Measurements from ENCODE around the gene MLLT10. TPM values are rescaled to one million over a fixed set of nuclear protein-coding genes. Genes with fewer than 3 reads are reported as not detected.

The MLLT10 gene
- total and polyA plus RNA-seq, 9 of the 15 experiments (the other 6 are each of a cell fraction or from before 2014, with no cell fraction given), result 18.8 to 81.4 (median 64.2) TPM

DNA sequence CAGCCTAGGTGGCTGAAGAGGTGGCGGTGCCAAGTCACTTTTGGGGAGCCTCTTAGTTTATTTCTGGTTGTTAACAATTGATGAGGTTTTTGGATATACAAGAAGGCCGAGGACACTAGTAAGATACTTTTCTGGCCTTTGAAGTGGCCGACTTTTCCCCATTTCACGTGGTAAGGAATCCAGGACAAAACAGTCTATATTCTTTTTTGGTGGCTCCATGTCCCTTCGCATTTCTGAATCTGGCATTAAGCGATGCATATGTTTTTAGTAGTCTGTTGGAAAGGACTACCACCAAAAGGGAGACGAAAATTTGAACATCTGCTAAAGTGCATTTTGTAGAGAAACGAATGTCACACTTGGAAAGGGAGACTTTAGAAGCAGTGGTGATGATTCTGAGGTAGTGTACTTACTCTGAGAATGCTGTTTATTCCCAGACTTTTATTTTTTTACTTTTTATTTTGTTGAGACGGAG, 1.5 kb downstream of the MLLT10 start:
- intact Hi-C loops (cut with micrococcal nuclease) (no loop called here), in situ Hi-C loops (cut with MboI) (no loop called here)
- Histone ChIP-seq H3K79me2 (ENCODE audit: control insufficient read depth, insufficient read depth, low read length) (peaks cover 68% of the 10 kb centered on the region), H3K9me1 (ENCODE audit: control insufficient read depth, insufficient read depth, low read length) (no peaks in the 10 kb centered on the region), H3K4me2 (ENCODE audit: insufficient read depth, low read length) (peak overlapping the region; percentile 76), H4K20me1 (replicated peaks; ENCODE audit: control insufficient read depth, insufficient read depth, low read length) (no peaks in the 10 kb centered on the region), H2AFZ (ENCODE audit: low read depth, low read length) (peak overlapping the region; percentile 63), H3K27ac (ENCODE audit: extremely low read depth, low read depth, low read length) (peak overlapping the region; percentile 80), H3K9ac (ENCODE audit: insufficient read depth in 1 of 2, low read depth in 2 of 2, low read length in 2 of 2) (peak overlapping the region; percentile 69 to 91), H3K27me3 (ENCODE audit: control insufficient read depth in 2 of 2, insufficient read depth in 2 of 2, low read length in 2 of 2) (no peaks in the 10 kb centered on the region), H3K4me1 (replicated peaks in 1 of 2; ENCODE audit: control insufficient read depth in 2 of 2, insufficient read depth in 2 of 2, low read length in 2 of 2) (peaks cover 8 to 11% of the 10 kb centered on the region in 2 experiments; a peak in 4 of 5 replicates), H3K36me3 (ENCODE audit: control insufficient read depth, insufficient read depth, low read length) (peaks cover 49% of the 10 kb centered on the region), H3K9me3 (replicated peaks; ENCODE audit: control insufficient read depth, insufficient read depth, low read depth, low read length) (no peaks in the 10 kb centered on the region), H3K4me3 (peak overlapping the region; percentile 60)
- no peak for ATAC-seq
- TSS peak; percentile 56 for BruUV-seq (replicated peaks)
- POLR2A ChIA-PET, result interaction anchor here (1.8 to 2.8 kb wide), 2 partner anchors 14 to 25 kb away, joined by 7 to 10 read pairs; no protein-coding TSS in a partner anchor
- no peak for DNase-seq (ENCODE audit: extremely low read depth in 1 of 4, low spot score in 3 of 4)
- CTCF ChIA-PET (ENCODE audit: low intra/inter-chr PET ratio), result no interaction called here
- 6% methylated on average over 9 of the region's 9 CpGs for WGBS (ENCODE audit: insufficient coverage, low coverage, missing lambda C conversion rate)
- no peak for FAIRE-seq
- TF ChIP-seq RCOR1 (IDR thresholded peaks at IDR 0.05; ENCODE audit: borderline replicate concordance in 1 of 2, low read depth in 2 of 2, low read length in 2 of 2), result no peak
- TF ChIP-seq MEF2A (IDR thresholded peaks at IDR 0.05; ENCODE audit: control insufficient read depth, low read depth, low read length), result no peak
- no peak for TF ChIP-seq HDAC3 (IDR thresholded peaks at IDR 0.05; ENCODE audit: borderline replicate concordance, partially characterized antibody)
- 0 out of 2 replicates have a peak, but pooled peaks have one; percentile 4 for TF ChIP-seq SUPT5H (IDR thresholded peaks at IDR 0.05)
- 0 out of 2 replicates have a peak, but pooled peaks have one; percentile 22 for TF ChIP-seq SP1 (CRISPR knock-in tag; IDR thresholded peaks at IDR 0.05)
- no peak for TF ChIP-seq TCF7 (IDR thresholded peaks at IDR 0.05; ENCODE audit: borderline replicate concordance)
- peak; percentile 10 for TF ChIP-seq KDM5B (IDR thresholded peaks at IDR 0.05; ENCODE audit: insufficient replicate concordance, low read depth, low read length)
- TF ChIP-seq CCNT2 (IDR thresholded peaks at IDR 0.05; ENCODE audit: borderline replicate concordance, extremely low read depth, insufficient read length, low read depth, low read length), result no peak
- no peak for TF ChIP-seq POLR2G (IDR thresholded peaks at IDR 0.05; ENCODE audit: low read depth, low read length)
- TF ChIP-seq, protein P1, sequence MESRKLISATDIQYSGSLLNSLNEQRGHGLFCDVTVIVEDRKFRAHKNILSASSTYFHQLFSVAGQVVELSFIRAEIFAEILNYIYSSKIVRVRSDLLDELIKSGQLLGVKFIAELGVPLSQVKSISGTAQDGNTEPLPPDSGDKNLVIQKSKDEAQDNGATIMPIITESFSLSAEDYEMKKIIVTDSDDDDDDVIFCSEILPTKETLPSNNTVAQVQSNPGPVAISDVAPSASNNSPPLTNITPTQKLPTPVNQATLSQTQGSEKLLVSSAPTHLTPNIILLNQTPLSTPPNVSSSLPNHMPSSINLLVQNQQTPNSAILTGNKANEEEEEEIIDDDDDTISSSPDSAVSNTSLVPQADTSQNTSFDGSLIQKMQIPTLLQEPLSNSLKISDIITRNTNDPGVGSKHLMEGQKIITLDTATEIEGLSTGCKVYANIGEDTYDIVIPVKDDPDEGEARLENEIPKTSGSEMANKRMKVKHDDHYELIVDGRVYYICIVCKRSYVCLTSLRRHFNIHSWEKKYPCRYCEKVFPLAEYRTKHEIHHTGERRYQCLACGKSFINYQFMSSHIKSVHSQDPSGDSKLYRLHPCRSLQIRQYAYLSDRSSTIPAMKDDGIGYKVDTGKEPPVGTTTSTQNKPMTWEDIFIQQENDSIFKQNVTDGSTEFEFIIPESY (CRISPR knock-in tag; IDR thresholded peaks at IDR 0.05), result no peak
- no peak for TF ChIP-seq NR2F6 (CRISPR knock-in tag; IDR thresholded peaks at IDR 0.05)
- no peak for TF ChIP-seq MTA2 (IDR thresholded peaks at IDR 0.05; ENCODE audit: low read depth)
- TF ChIP-seq KAT2B (IDR thresholded peaks at IDR 0.05; ENCODE audit: low read depth, low read length), result no peak
- TF ChIP-seq, protein P2, sequence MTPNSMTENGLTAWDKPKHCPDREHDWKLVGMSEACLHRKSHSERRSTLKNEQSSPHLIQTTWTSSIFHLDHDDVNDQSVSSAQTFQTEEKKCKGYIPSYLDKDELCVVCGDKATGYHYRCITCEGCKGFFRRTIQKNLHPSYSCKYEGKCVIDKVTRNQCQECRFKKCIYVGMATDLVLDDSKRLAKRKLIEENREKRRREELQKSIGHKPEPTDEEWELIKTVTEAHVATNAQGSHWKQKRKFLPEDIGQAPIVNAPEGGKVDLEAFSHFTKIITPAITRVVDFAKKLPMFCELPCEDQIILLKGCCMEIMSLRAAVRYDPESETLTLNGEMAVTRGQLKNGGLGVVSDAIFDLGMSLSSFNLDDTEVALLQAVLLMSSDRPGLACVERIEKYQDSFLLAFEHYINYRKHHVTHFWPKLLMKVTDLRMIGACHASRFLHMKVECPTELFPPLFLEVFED (CRISPR knock-in tag; conservative IDR thresholded peaks at IDR 0.05), result no peak
- TF ChIP-seq, protein P3, sequence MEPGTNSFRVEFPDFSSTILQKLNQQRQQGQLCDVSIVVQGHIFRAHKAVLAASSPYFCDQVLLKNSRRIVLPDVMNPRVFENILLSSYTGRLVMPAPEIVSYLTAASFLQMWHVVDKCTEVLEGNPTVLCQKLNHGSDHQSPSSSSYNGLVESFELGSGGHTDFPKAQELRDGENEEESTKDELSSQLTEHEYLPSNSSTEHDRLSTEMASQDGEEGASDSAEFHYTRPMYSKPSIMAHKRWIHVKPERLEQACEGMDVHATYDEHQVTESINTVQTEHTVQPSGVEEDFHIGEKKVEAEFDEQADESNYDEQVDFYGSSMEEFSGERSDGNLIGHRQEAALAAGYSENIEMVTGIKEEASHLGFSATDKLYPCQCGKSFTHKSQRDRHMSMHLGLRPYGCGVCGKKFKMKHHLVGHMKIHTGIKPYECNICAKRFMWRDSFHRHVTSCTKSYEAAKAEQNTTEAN (CRISPR knock-in tag; IDR thresholded peaks at IDR 0.05), result no peak
- TF ChIP-seq ZKSCAN1 (IDR thresholded peaks at IDR 0.05; ENCODE audit: low read depth, low read length), result no peak
- no peak for TF ChIP-seq KDM2B (CRISPR knock-in tag; IDR thresholded peaks at IDR 0.05)
- no peak for TF ChIP-seq MBD2 (IDR thresholded peaks at IDR 0.05; ENCODE audit: borderline replicate concordance, low read depth)
- no peak for TF ChIP-seq SOX6 (IDR thresholded peaks at IDR 0.05)
- no peak for TF ChIP-seq HDAC2 (IDR thresholded peaks at IDR 0.05)
- TF ChIP-seq ZBED1 (IDR thresholded peaks at IDR 0.05), result no peak
